Measurements from ENCODE around the gene SETSIP. TPM values are rescaled to one million over a fixed set of nuclear protein-coding genes. Genes with fewer than 3 reads are reported as not detected.
"Not testable (repeated sequence)": the region's sequence is repeated elsewhere in the genome, so short reads cannot be mapped to it uniquely, and the experiment has no call there.

SETSIP gene
- total RNA-seq, 4 donors from 2014 or later = not detected

- DNase-seq = no peak
- TF ChIP-seq CTCF (IDR thresholded peaks at IDR 0.05) = no peak
- no peak for TF ChIP-seq POLR2A (IDR thresholded peaks at IDR 0.05)
- Histone ChIP-seq H3K36me3 (no peaks in the 10 kb centered on the region), H3K4me3 (no peak overlapping the region), H3K9me3 (peaks cover 0 to 16% (median 5%) of the 10 kb centered on the region in 4 donors), H3K27me3 (no peaks in the 10 kb centered on the region), H3K27ac (no peak overlapping the region), H3K4me1 (peaks cover 0 to 6% (median 0%) of the 10 kb centered on the region in 4 donors)
These were observed 10.5 kb upstream of the SETSIP start for GRCh38 chr1:92085727-92086126.

DNA sequence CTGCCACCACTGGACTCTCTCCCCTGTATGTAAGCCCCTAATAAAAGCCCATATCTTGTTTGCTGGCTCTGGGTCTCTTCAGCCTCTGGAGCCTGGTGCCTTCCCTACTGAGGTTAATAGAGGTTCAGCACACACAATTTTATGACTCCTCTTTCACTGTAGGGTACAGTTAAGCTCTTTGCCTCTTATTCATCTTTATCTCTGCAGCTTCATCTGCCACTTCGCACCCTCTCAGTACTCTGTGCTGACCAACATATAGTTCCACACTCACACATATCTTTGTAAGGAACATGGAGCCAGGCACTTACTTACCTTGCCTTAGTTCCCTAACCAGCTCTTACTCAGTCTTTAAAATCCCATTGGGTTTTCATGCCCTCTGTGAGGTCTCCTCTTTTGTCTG lies 9.4 kb upstream of the SETSIP start:
- H3K9me3 ChIP-seq = peaks cover 0 to 16% (median 5%) of the 10 kb centered on the region in 4 donors
- peaks cover 0 to 6% (median 0%) of the 10 kb centered on the region in 4 donors for H3K4me1 ChIP-seq
- H3K27me3 ChIP-seq = no peaks in the 10 kb centered on the region
- H3K36me3 ChIP-seq = no peaks in the 10 kb centered on the region
- H3K27ac ChIP-seq = no peak overlapping the region
- TF ChIP-seq POLR2A (IDR thresholded peaks at IDR 0.05) = no peak
- TF ChIP-seq CTCF (IDR thresholded peaks at IDR 0.05) = no peak
- no peak for DNase-seq
- H3K4me3 ChIP-seq = no peak overlapping the region

DNA sequence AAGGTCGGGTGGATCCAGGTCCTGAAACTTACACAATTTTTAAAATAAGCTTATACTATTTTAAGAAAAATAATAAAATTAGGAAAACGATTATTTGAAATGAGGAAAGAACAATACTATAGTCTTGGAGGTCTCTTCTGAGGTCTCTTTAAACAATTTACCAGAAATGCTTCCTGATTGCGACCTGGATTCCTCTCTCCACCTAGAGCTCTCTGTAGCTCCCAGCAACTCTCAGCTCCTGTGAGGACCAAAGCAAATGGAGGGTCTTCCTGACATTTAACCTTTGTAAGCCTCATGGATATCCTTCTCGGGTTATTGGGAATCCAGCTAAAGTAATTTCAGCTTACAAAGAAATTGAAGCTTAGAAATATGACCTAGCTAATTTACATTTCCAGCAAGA lies 5.8 kb upstream of the SETSIP start:
- H3K9me3 ChIP-seq = peaks cover 0 to 11% (median 3%) of the 10 kb centered on the region in 4 donors
- no peaks in the 10 kb centered on the region for H3K27me3 ChIP-seq
- H3K4me3 ChIP-seq = peak overlapping the region; percentile 62 to 80 (median 64)
- DNase-seq = no peak
- TF ChIP-seq CTCF (IDR thresholded peaks at IDR 0.05) (no peak), POLR2A (IDR thresholded peaks at IDR 0.05) (no peak)
- H3K4me1 ChIP-seq = peaks cover 0 to 6% (median 0%) of the 10 kb centered on the region in 4 donors
- no peaks in the 10 kb centered on the region for H3K36me3 ChIP-seq
- H3K27ac ChIP-seq = peak overlapping the region in 3 of 4 donors; percentile 52 to 76 (median 64)

DNA sequence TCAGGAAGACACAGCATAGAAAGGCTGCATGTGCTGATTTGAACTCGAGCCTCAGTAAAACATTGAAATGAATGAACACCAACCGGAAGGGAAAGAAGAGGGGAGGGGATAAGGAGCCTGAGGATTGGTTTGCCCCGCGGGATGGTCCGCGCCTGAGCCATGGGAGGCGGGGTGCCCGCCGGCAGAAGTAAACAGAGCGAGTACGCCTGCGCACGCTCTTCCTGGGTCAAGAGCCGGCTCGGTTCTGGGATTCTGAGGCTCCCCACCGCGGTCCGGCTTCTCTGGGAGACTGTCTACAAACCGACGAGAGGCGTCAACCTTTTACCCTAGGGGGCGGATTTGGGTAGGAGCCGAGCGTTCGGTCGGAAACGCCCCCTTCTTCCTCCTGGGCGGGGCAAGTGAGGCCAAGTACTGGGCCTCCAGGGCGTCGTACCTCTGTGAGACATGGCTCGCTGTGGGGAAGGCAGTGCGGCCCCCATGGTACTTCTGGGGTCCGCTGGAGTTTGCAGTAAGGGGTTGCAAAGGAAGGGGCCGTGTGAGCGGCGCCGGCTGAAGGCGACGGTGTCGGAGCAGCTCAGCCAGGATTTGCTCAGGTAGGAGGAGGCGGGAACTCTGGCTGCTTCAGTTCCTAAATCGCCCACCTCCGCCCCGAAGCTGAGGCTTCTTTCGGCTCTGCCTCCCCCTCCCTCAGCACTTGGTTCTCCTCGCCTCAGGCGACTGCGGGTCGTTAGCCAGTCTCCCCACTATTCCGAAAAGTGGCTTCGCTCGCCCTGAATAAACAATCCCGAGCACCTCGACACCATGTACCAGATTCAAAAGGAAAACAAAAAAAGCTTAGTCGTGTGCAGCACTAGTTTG lies 5.1 kb upstream of the SETSIP start, which contains the start of gene BTBD8:
Gene BTBD8 (plus strand): TSS at position 218 of the 858 bp plus-strand sequence. CDS start 227 bp downstream, at position 445.
- TF ChIP-seq POLR2A (IDR thresholded peaks at IDR 0.05) (peak in 1 of 2 donors; percentile 56), CTCF (IDR thresholded peaks at IDR 0.05) (peak in 1 of 6 experiments; percentile 14)
- peak within 1 kb of the TSS; percentile 62 to 80 (median 64) for H3K4me3 ChIP-seq
- peak within 1 kb of the TSS; percentile 52 to 76 (median 61) for H3K27ac ChIP-seq
- H3K27me3 ChIP-seq = no peaks in the 10 kb centered on the region
- H3K36me3 ChIP-seq = no peaks in the 10 kb centered on the region
- peaks cover 0 to 4% (median 0%) of the 10 kb centered on the region in 4 donors for H3K9me3 ChIP-seq
- peaks cover 0 to 6% (median 0%) of the 10 kb centered on the region in 4 donors for H3K4me1 ChIP-seq
- peak; percentile 80 to 93 (median 86) for DNase-seq

- no peak for DNase-seq
- Histone ChIP-seq H3K27ac (no peak overlapping the region), H3K27me3 (no peaks in the 10 kb centered on the region), H3K9me3 (no peaks in the 10 kb centered on the region), H3K4me3 (peak overlapping the region in 2 of 4 donors; percentile 65 to 80), H3K4me1 (peaks cover 0 to 6% (median 0%) of the 10 kb centered on the region in 4 donors), H3K36me3 (no peaks in the 10 kb centered on the region)
- TF ChIP-seq CTCF (IDR thresholded peaks at IDR 0.05) (no peak), POLR2A (IDR thresholded peaks at IDR 0.05) (no peak)
These were observed 4.2 kb upstream of the SETSIP start for GRCh38 chr1:92079441-92079840.

- not testable (repeated sequence) for H3K4me3 ChIP-seq, H3K4me1 ChIP-seq, H3K27me3 ChIP-seq, H3K27ac ChIP-seq, DNase-seq, H3K9me3 ChIP-seq, H3K36me3 ChIP-seq
These were observed 2.9 kb upstream of the SETSIP start for GRCh38 chr1:92078077-92078476.
